KMS-11 (cell line): ENCODE data around the gene IL17RD.

Source experiments
- H2AFZ ChIP-seq: fragments of 200-600 bp; sonication (generic); 2 replicates; pipeline ENCODE4 v1.6.1; 2016; ENCODE audit warnings: antibody characterized with exemption, mixed run types, low read depth
- H3K27ac ChIP-seq: fragments of 200-600 bp; sonication (generic); 2 replicates; pipeline ENCODE4 v1.6.1; 2016; ENCODE audit warnings: mild to moderate bottlenecking, mixed run types
- H3K27me3 ChIP-seq: fragments of 200-600 bp; sonication (generic); 2 replicates; pipeline ENCODE4 v1.6.1; 2017; ENCODE audit warnings: mild to moderate bottlenecking, low read depth, mixed run types, moderate library complexity; ENCODE audit not compliant: insufficient read depth
- H3K36me3 ChIP-seq: fragments of 200-600 bp; sonication (generic); 2 replicates; pipeline ENCODE4 v1.6.1; 2017; ENCODE audit warnings: mild to moderate bottlenecking, mixed run types; ENCODE audit not compliant: insufficient read depth
- H3K4me1 ChIP-seq: fragments of 200-600 bp; sonication (generic); 2 replicates; pipeline ENCODE4 v1.6.1; 2016; ENCODE audit warnings: mild to moderate bottlenecking, low read depth, mixed run types; ENCODE audit not compliant: poor library complexity, severe bottlenecking
- H3K4me2 ChIP-seq: fragments of 200-600 bp; sonication (generic); 2 replicates; pipeline ENCODE4 v1.7.0; 2016; ENCODE audit warnings: mild to moderate bottlenecking, mixed run types
- H3K4me3 ChIP-seq: fragments of 200-600 bp; sonication (generic); IDR thresholded peaks from 2 replicates; pipeline ENCODE4 v1.6.1; 2017; ENCODE audit warnings: low read depth, low read length, mixed read lengths; ENCODE audit not compliant: insufficient read depth
- H3K79me2 ChIP-seq: fragments of 200-600 bp; sonication (generic); 2 replicates; pipeline ENCODE4 v1.6.1; 2016; ENCODE audit warnings: low read depth, mixed run types; ENCODE audit not compliant: insufficient read depth
- H3K9ac ChIP-seq: fragments of 200-600 bp; sonication (generic); 2 replicates; pipeline ENCODE4 v1.6.1; 2016; ENCODE audit warnings: mild to moderate bottlenecking, mixed run types
- H4K20me1 ChIP-seq: fragments of 200-600 bp; sonication (generic); 2 replicates; pipeline ENCODE4 v1.6.1; 2016; ENCODE audit warnings: mild to moderate bottlenecking, mixed run types; ENCODE audit not compliant: insufficient read depth
- CTCF ChIP-seq: fragments of 200-600 bp; sonication (generic); conservative IDR thresholded peaks from 2 replicates; pipeline ENCODE4 v1.6.1; 2017; ENCODE audit warnings: low read depth, mild to moderate bottlenecking, antibody characterized with exemption, low read length, moderate library complexity, mixed read lengths

Gene IL17RD

GRCh38 chr3:57093489-57093888 is 71.7 kb downstream of the IL17RD start:
- no peak for TF ChIP-seq CTCF
- H3K36me3 ChIP-seq: no peaks in the 10 kb centered on the region
- no peaks in the 10 kb centered on the region for H3K79me2 ChIP-seq
- no peak overlapping the region for H3K9ac ChIP-seq
- H3K4me2 ChIP-seq: no peak overlapping the region
- H2AFZ ChIP-seq: no peak overlapping the region
- no peaks in the 10 kb centered on the region for H4K20me1 ChIP-seq
- H3K4me3 ChIP-seq: no peak overlapping the region
- no peaks in the 10 kb centered on the region for H3K4me1 ChIP-seq
- H3K27me3 ChIP-seq: no peaks in the 10 kb centered on the region
- H3K27ac ChIP-seq: no peak overlapping the region

GRCh38 chr3:57091521-57092273 is 73.5 kb downstream of the IL17RD start:
- TF ChIP-seq CTCF: no peak
- H3K4me1 ChIP-seq: no peaks in the 10 kb centered on the region
- no peak overlapping the region for H3K4me2 ChIP-seq
- H3K36me3 ChIP-seq: no peaks in the 10 kb centered on the region
- H3K27me3 ChIP-seq: no peaks in the 10 kb centered on the region
- H3K4me3 ChIP-seq: no peak overlapping the region
- no peak overlapping the region for H3K9ac ChIP-seq
- H2AFZ ChIP-seq: no peak overlapping the region
- H3K27ac ChIP-seq: no peak overlapping the region
- no peaks in the 10 kb centered on the region for H3K79me2 ChIP-seq
- no peaks in the 10 kb centered on the region for H4K20me1 ChIP-seq

- H2AFZ ChIP-seq: no peak overlapping the region
- no peaks in the 10 kb centered on the region for H3K4me1 ChIP-seq
- H3K9ac ChIP-seq: no peak overlapping the region
- no peak overlapping the region for H3K4me2 ChIP-seq
- H3K36me3 ChIP-seq: no peaks in the 10 kb centered on the region
- H3K27ac ChIP-seq: no peak overlapping the region
- no peaks in the 10 kb centered on the region for H4K20me1 ChIP-seq
- H3K79me2 ChIP-seq: no peaks in the 10 kb centered on the region
- H3K4me3 ChIP-seq: no peak overlapping the region
- no peaks in the 10 kb centered on the region for H3K27me3 ChIP-seq
- TF ChIP-seq CTCF: no peak
Observed at GRCh38 chr3:57089043-57089442, 76.1 kb downstream of the IL17RD start.

GRCh38 chr3:57088503-57088902 is 76.7 kb downstream of the IL17RD start:
- no peaks in the 10 kb centered on the region for H3K36me3 ChIP-seq
- H3K79me2 ChIP-seq: no peaks in the 10 kb centered on the region
- no peaks in the 10 kb centered on the region for H3K4me1 ChIP-seq
- no peak overlapping the region for H3K27ac ChIP-seq
- H3K27me3 ChIP-seq: no peaks in the 10 kb centered on the region
- TF ChIP-seq CTCF: no peak
- H4K20me1 ChIP-seq: no peaks in the 10 kb centered on the region
- H3K9ac ChIP-seq: no peak overlapping the region
- H2AFZ ChIP-seq: no peak overlapping the region
- H3K4me2 ChIP-seq: no peak overlapping the region
- H3K4me3 ChIP-seq: no peak overlapping the region
